GM18951 (cell line): ENCODE data around the gene ASB15.
"Not testable (repeated sequence)": the region's sequence is repeated elsewhere in the genome, so short reads cannot be mapped to it uniquely, and the experiment has no call there.

Source experiments
- POLR2A ChIP-seq: IDR thresholded peaks from 4 replicates; pipeline ENCODE4 v1.6.1; 2011; ENCODE audit warnings: mild to moderate bottlenecking; ENCODE audit not compliant: insufficient read length, insufficient read depth; ENCODE audit errors: extremely low read depth
- in situ Hi-C: fragments of 300-500 bp; cut with MboI; formaldehyde crosslinking; loops from one replicate; pipeline ENCODE4 v1.12.0; 2022; ENCODE audit warnings: low sequenced_read_pairs, mixed read lengths, inconsistent platforms; ENCODE audit not compliant: unreplicated experiment

Gene ASB15

DNA sequence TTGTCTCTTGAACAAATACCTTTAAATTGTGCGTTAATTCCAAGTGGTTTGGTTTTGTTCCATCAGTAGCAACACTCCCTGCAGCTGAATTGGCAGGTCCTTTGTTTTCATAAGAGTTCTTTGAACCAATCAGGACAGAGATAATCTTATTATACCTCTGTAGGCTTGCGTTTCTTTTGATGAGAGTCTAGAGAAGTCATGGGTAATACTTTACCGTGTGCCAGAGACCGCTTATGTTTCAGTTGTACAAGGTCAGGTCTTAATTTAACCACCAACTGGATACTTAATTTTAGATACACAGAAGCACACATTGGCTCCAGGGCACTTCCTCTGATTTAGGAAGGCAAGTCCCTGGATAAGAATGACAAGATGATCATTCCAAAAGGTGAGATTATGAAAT, at the start of gene ASB15:
Gene ASB15, plus strand, starts transcription at position 292 of the 400 bp plus-strand sequence. CDS start 12,682 bp downstream, outside the sequence.
- in situ Hi-C loops = no loop called here
- no peak for TF ChIP-seq POLR2A

DNA sequence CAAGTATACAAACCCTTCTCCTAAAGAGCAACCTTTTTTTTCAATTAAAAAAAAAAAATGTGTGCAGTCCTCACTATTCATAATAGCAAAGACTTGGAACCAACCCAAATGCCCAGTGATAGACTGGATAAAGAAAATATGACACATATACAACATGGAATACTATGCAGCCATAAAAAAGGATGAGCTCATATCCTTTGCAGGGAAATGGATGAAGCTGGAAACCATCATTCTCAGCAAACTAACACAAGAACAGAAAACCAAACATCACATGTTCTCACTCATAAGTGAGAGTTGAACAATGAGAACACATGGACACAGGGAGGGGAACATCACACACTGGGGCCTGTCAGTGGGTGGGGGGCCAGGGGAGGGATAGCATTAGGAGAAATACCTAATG, 49.5 kb upstream of the ASB15 start:
- in situ Hi-C loops = not testable (repeated sequence)

DNA sequence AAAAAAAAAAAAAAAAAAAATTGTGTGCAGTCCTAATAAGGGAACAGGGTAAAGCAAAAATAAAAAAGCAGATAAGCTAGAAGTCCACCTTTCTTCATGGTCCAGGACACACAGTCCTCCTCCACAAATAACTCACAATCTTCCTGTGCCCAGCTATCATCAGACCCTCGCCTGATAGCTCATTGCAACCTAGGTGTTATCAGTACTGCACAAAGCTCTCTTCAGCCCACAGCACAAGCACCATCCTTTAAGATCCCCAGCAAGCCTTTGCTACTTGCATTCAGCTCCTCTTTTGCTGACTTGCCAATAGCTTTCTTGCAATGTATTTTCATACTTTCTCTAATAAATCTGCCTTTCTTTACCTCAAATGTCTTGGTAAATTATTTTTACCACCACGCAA, 49.0 kb upstream of the ASB15 start:
- in situ Hi-C loops = no loop called here
- TF ChIP-seq POLR2A = no peak

DNA sequence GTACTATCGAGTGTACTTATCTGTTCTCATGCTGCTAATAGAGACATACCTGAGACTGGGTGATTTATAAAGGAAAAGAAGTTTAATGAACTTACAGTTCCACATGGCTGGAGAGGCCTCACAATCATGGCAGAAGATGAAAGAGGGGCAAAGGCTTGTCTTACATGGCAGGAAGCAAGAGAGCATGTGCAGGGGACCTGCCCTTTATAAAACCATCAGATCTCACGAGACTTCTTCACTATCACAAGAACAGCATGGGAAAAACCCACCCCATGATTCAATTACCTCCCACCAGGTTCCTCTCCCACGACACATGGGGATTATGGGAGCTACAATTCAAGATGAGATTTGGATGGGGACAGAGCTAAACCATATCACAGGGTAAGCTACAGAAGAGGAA, 48.5 kb upstream of the ASB15 start:
- in situ Hi-C loops = no loop called here
- no peak for TF ChIP-seq POLR2A

DNA sequence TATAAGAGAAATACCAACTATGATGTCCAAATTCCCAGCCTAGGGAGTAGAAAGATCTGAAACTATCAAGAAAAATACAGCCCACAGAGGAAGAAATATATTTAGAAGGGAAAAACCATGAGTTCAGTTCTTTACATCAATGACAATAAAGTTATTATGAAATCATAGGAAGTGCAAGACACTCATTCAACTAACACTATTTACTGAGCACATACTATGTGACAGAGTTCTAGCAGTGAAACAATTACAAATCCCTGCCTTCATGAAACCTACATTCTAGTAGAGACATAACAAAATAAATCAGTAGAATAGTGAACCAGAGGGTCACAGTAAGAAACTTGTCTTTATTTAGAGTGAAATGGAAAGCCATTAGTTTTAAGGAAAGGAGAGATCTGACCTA, 46.1 kb upstream of the ASB15 start:
- in situ Hi-C loops = no loop called here
- TF ChIP-seq POLR2A = no peak

DNA sequence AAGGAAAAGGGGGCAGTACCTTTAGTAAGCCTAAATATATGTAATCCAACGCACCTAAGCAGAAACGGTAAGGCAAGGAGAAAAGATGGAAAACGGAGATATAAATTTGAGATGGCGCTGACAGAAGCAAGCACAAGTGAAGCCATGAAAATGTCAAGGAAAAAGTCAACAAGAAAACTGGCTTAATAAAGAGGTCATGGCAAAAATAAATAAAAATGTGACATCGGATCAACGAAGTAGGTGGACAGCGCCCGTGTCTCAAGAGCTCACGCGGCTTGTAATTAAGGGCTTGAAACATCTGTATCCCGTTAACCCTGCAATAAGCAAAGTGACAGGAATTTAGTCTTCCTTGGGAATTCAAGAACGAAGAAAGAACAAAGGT, 44.6 kb upstream of the ASB15 start:
- in situ Hi-C loops = no loop called here
- TF ChIP-seq POLR2A = no peak

DNA sequence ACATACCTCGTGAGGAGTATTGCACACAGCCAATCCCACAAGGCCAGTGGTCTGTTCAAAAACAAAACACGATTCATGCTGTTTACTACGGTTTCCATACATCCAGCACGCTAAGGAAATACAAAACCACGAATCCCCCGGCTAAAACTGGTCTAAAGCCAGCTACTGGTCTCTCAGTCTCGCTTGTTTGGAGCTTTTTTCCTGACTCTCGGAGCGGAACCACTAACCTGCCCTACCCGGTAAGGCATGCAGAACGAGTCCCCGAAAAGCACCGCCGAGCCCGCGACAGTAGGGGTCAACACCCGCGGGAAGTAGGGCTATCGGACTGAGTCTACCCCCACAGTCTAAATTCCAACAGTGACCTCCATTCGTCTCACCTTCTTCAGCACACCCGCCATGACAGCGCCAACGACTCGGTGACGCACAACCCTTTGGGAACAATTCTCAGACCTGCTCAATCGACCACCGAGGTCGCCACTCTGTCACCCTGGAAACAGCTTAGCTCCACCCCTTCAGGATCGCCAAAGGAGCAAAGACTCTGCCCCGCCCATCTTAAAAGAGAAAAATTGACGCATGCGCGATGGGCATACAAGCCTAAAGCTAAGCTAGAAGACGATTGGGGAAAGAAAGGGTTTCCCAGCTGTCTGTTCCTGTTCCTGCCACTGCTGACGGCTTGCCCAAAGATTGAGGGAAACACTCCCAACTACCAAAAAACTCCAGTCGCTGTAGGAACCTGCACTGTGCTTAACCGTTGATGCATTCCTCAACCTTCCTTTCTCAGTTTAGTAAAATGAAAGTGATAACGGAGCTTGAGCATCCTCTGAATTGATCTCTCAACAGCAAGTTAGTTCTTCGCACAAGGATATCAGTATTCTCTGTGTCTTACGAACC, 44.0 kb upstream of the ASB15 start, which contains the start of gene NDUFA5:
Gene NDUFA5, minus strand, starts transcription at position 421 of the 891 bp plus-strand sequence. Its CDS starts 23 bp downstream, at position 398.
- in situ Hi-C loops = no loop called here
- peak; percentile 69 for TF ChIP-seq POLR2A

DNA sequence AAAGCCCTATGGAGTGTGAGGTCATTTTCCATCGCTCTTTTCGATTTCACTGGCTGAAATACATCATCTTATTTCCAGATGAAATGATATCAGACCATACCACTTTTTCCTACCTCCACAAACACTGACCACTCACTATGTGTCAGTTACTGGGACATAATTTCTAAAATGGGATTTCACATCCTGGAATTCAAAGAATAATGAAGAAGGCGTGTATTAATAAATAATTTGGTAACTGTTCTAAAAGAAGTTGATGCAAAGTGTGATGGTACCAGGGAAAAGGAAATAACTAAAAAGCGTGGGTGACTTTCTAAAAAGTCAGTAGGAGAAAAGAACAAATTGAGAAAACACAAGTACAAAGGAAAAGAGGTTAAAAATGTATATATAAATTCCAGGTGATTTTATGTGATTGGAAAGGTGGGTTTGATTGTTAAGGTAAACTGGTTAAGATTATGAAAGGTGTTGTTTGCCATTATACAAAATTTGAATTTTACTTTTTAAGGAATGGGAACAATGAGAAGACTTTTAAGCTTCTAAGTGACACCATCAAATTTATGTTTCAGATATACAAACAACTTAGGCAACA, 43.2 kb upstream of the ASB15 start:
- TF ChIP-seq POLR2A = no peak
- in situ Hi-C loops = no loop called here

DNA sequence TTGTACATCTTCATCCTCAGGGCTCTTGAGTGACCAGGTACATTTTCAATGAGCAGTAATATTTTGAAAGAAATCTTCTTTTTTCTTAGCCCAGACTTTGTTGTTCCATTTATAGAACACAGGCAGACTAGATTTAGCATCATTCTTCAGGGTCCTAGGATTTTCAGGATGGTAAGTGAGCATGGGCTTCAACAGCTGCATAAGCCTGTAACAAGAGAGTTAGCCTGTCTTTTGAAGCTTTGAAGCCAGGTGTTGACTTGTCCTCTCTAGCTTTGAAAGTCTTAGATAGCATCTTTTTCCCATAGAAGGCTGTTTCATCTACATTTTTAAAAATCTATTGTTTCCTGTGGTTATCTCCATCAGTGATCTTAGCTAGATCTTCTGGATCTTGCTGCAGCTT, 39.5 kb upstream of the ASB15 start:
- no peak for TF ChIP-seq POLR2A
- in situ Hi-C loops = no loop called here

DNA sequence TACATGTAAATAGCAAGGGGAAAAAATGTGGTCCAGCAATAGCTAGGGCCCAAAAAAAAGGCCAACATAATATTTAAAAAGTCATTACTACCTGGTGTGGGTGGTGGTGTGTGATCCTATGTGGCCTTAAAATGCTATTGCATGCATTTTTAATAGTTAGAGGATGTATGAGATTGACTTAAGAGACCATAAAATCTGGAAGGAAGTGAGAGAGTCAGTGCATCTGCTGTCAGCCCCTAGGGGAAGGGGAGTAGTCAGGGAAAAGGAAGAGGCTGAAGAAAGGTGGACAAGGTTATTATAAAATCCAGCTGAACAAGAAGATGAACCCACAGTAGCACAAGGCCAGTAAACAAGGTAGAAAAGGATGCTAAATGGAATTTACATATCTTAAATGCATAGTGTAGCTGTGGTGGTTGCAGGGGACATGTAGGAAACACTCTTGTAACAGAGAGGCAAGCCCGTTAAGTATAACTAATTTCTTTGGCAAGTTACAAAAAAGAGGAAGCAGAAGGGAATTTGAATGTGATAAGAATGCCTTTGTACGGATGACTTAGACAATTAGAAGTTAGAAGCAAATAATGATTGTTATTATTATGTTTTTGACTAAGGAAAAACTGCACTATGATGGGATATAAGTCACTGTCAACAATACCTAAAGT, 32.1 kb upstream of the ASB15 start:
- TF ChIP-seq POLR2A = no peak
- in situ Hi-C loops = no loop called here

DNA sequence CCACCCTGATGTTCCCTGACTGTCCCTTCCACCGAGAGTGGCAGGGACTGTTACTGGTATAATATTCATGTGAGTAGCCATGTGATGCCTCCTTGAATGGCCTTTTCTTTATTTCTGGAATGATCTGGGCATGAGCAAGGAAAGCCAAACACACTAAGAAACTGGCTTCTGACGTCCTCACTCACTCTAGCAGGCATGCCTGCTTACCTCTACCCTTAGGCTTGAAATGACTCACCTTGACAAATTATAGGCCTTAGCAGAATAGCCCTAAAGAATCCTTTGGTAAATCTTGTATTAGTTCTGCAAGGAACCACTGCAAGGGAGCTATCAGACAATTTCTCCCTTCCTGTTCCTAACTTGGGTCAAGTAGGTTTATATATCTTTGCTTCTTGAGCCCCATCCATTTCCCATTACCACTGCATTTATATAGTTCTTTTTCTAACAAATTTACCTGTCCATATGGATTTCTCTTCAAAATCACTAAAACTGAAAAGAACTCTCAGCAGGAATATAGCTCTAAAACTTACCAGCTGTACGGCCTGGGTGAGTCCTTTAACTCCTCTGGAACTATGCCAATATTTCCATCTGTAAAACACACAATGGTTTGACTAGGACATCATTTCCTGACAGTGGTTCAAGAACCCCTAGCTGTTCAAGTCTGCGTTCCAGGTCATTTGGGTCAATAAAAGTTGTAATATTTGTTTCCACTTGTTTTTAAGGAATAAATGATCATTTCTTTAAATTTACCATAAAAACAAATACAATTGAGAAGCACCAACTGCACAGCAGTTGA, 31.0 kb upstream of the ASB15 start:
- in situ Hi-C loops = no loop called here
- no peak for TF ChIP-seq POLR2A

DNA sequence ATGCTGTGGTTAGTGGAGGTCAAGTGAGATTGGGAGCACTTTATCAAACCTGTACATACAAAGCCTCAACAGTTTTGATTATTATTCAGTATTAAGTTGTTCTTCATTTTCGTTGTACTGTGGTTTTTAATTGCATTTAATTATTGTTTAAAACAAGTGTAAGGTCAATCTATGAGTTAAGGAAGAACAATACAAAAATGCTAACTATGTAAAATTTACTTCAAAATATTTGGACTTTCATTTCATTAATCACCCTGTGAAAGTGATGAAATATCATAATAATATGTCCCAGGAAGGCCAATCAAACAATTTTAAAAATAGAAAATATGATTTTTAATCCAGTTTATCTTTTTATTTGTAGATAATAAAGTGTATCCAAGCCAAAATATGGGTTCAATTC, 30.4 kb upstream of the ASB15 start:
- TF ChIP-seq POLR2A = no peak
- in situ Hi-C loops = no loop called here

DNA sequence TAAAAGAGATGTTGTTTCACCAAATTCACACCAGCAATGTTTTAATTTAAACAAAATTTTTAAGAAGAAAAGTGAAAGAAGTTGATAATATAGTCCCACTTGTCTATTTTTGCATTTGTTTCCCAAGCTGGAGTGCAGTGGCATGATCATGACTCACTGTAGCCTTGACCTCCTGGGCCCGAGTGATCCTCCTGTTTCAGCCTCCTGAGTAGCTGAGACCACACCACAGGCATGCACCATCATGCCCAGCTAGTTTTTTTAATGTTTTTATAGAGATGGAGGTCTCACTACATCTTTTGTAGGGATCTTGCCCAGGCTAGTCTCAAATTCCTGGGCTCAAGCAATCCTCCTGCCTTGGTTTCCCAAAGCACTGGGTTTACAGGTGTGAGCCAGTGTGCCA, 29.9 kb upstream of the ASB15 start:
- TF ChIP-seq POLR2A = no peak
- in situ Hi-C loops = no loop called here
